Measurements from ENCODE around the gene RTN1. TPM values are rescaled to one million over a fixed set of nuclear protein-coding genes. Genes with fewer than 3 reads are reported as not detected.

RTN1 gene
- total RNA-seq, 2 experiments from 2014 or later = not detected

DNA sequence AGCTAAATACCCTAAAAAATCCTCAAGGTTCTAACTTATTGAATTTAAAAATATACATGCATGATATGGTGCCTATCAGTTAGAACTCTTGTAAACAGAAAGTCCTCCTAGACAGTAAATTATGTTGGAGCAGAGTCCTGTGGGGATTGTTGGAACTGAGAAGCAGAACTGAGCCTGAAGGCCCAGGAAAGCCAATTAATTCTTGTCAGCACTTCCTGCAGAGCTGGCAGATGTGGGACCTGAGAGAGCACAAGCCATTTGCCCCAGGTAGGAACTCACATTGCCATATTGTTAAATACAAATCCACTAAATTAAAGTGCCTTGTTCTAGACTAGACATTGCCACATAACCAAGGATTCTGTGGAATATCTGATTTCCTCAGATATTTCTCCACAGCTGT is 117.1 kb downstream of the RTN1 start:
- no peaks in the 10 kb centered on the region for H3K9me3 Mint-ChIP-seq (ENCODE audit: low read depth)
- H3K4me1 Mint-ChIP-seq = no peaks in the 10 kb centered on the region
- CTCF ChIA-PET = no interaction called here
- no peaks in the 10 kb centered on the region for H3K27me3 Mint-ChIP-seq
- H3K27ac Mint-ChIP-seq = no peak overlapping the region
- no peak for DNase-seq
- H3K36me3 Mint-ChIP-seq = no peaks in the 10 kb centered on the region
- no peak overlapping the region for H3K4me3 Mint-ChIP-seq
- no peak for ATAC-seq

DNA sequence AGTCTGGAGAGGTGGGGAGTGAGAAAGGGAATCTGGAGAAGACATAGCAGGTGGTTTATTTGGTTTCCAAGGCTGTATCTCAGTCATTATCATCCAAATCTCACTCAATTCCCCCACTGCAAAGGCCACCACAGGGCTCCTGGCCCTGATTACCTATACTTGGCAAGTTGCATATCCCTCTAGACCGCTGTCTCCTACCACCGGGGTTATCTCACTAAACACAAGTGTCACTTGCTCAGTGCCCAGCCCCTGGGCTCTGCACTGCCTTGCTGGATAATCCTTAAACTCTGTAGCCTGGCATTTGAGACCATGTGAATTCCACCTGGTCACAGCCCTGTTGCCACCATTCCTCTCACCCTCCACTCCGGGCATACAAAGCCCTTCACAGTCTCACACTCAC is 119.0 kb downstream of the RTN1 start:
- Mint-ChIP-seq H3K4me1 (no peaks in the 10 kb centered on the region), H3K27me3 (no peaks in the 10 kb centered on the region), H3K36me3 (no peaks in the 10 kb centered on the region), H3K9me3 (ENCODE audit: low read depth) (no peaks in the 10 kb centered on the region), H3K4me3 (no peak overlapping the region), H3K27ac (no peak overlapping the region)
- CTCF ChIA-PET = no interaction called here
- DNase-seq = no peak
- no peak for ATAC-seq

DNA sequence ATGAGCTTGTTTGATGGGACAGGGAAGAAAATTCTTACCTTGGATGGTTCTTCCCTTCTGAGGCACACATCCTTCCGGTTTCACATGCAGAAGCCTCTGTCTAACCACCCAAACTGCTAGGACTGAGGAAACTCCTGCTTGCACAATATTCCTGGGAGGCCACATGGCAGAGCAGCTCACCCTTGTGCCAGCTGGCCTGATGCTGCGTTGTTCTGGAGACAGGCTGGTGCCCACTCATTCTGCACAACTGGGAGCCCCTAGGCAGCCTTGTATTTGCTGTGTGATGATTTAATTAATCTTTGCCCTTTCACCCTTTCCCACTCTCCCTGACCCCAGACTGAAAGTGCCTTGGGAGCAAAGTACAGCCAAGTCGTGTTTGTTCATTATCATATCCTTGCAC is 130.8 kb downstream of the RTN1 start:
- no peak for ATAC-seq

DNA sequence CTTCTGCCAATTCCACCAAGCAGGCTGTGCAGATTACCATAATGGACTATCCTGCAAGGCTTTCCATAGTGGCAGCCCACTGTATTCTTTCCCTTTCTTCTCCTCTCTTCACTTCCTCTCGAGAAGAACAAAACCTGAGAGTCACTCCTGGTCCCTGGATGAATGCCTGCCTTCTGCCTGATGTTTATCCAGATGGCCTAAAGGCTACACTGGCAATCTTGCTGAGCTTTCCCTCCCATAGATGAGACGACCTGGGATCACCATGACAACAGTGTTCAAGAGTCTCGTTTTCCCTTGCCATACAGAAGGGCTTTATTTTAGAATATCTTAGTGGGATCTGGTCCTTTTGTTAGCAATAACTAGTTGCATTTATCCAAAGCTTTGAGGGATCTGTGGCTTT is 142.3 kb downstream of the RTN1 start:
- DNase-seq = no peak
- ATAC-seq = no peak
- peaks cover 2% of the 10 kb centered on the region for H3K9me3 Mint-ChIP-seq (ENCODE audit: low read depth)
- H3K27ac Mint-ChIP-seq = no peak overlapping the region
- no peaks in the 10 kb centered on the region for H3K4me1 Mint-ChIP-seq
- H3K4me3 Mint-ChIP-seq = no peak overlapping the region
- CTCF ChIA-PET = no interaction called here
- no peaks in the 10 kb centered on the region for H3K36me3 Mint-ChIP-seq
- H3K27me3 Mint-ChIP-seq = no peaks in the 10 kb centered on the region

More for the DNA sequence above, 130.8 kb downstream of the RTN1 start:
- no peaks in the 10 kb centered on the region for H3K9me3 Mint-ChIP-seq (ENCODE audit: low read depth)
- H3K4me1 Mint-ChIP-seq = no peaks in the 10 kb centered on the region
- H3K27ac Mint-ChIP-seq = no peak overlapping the region
- no peaks in the 10 kb centered on the region for H3K27me3 Mint-ChIP-seq
- DNase-seq = no peak
- CTCF ChIA-PET = no interaction called here
- H3K4me3 Mint-ChIP-seq = no peak overlapping the region
- no peaks in the 10 kb centered on the region for H3K36me3 Mint-ChIP-seq

DNA sequence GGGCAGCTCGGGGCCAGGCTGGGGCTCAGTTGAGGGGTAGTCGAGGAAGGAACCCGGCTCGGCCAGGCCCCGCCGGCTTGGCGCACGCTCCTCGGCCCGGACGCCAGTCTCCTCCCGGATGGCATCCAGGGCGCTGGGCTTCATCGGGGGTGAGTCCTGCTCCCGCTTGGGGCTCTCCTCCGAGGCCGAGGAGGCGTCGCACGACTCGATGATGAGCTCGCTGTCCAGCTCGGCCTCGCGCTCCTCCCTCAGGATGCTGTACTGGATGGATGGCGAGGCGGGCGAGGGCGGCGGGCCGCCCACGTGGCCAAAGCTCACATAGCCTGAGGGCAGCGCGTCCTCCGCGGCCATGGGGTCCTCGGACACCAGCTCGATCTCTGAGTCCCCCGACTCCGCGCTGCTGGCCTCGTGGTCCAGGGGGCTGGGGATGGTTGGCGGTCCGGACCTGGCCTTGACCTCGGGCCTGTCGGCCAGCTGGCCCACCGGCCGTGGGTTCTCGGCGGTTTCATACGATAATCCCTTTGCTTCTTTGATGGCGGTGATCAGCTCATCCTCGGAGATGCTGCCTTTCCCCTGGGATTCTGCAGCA is 143.4 kb downstream of the RTN1 start:
- Mint-ChIP-seq H3K36me3 (no peaks in the 10 kb centered on the region), H3K9me3 (ENCODE audit: low read depth) (peaks cover 2% of the 10 kb centered on the region), H3K4me1 (no peaks in the 10 kb centered on the region), H3K27ac (no peak overlapping the region), H3K27me3 (no peaks in the 10 kb centered on the region), H3K4me3 (no peak overlapping the region)
- ATAC-seq (no peak), DNase-seq (no peak)
- CTCF ChIA-PET = no interaction called here

DNA sequence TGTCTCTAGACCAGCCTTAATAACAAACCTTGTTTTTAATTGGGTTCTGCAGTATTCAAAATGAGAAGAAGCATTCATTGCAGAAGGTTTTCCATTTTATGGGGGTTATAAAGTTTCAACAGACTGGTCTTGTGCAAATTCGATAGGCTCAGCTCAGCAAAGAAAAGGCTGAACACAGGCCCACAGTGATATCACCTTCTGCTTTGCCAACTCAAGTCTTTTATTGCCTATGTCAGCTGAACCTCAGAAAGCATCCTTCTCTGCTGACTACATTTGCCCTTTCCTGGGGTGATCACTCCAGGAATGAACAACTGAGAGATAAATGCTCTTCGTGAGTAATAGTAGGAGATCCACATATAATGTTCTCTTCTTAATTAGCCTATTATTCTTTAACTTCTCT is 159.5 kb downstream of the RTN1 start:
- no peaks in the 10 kb centered on the region for H3K27me3 Mint-ChIP-seq
- H3K9me3 Mint-ChIP-seq (ENCODE audit: low read depth) = no peaks in the 10 kb centered on the region
- no peaks in the 10 kb centered on the region for H3K36me3 Mint-ChIP-seq
- CTCF ChIA-PET = no interaction called here
- H3K27ac Mint-ChIP-seq = no peak overlapping the region
- no peaks in the 10 kb centered on the region for H3K4me1 Mint-ChIP-seq
- no peak overlapping the region for H3K4me3 Mint-ChIP-seq
- no peak for DNase-seq
- no peak for ATAC-seq

DNA sequence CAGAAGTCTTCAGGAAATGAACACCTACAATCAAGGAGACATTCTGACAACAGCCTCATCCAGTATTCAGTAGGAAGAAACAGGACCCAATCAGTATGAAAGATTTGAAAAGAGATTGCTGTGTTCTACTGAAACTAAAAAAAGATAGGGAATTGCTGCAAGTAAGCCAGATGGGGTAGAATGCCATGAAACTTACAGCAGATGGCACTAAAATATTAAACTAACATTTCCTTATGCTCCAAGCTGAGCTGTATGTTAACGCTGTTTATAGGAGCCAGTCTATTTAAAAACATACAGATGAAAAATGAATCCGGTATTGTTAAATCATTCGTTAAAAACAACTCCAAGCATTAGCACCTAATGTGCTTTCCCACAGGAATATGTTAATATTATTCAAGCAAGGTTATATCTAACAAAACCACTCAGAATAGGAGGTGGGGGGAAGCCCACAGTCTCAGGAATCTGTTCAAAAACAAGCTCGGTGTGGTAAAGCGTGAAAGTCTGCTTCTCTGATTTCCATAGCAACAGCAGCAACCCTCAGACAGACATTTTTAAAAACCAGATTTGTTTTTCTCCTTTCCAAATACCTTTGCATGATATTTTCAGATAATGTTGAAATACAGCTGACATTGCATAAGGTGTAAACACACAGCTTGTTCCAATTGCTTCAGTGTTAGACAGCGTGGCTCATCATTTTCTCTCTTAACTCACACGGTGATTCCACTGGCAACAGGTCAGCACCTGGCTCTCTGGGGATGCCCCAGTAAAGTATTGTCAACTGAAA is 162.6 kb downstream of the RTN1 start:
- Mint-ChIP-seq H3K27ac (no peak overlapping the region), H3K4me1 (no peaks in the 10 kb centered on the region), H3K9me3 (ENCODE audit: low read depth) (no peaks in the 10 kb centered on the region)

DNA sequence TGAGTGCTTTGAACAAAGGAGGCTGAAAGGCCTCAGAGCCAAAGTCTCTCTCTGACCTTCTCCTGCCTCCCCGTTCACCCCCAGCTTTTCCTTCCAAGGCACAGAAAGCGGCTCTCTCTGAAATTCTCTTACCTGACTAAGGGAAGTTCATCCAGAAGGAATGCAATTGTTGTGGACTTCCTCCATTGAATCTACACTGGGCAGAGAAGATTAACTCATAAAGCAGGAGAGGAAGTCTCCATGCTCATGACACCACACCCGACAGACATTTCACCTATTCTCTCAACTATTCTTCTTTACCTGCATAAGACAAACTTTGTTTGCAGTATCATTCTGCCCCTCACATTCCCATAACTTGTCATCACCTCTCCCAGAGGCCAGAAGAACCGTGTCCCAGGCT is 164.7 kb downstream of the RTN1 start:
- ATAC-seq (no peak), DNase-seq (no peak)
- Mint-ChIP-seq H3K27ac (no peak overlapping the region), H3K36me3 (no peaks in the 10 kb centered on the region), H3K4me3 (no peak overlapping the region), H3K9me3 (ENCODE audit: low read depth) (no peaks in the 10 kb centered on the region), H3K27me3 (no peaks in the 10 kb centered on the region), H3K4me1 (no peaks in the 10 kb centered on the region)
- CTCF ChIA-PET = no interaction called here

More for the DNA sequence above, 162.6 kb downstream of the RTN1 start:
- ATAC-seq = no peak
- CTCF ChIA-PET = no interaction called here
- no peak overlapping the region for H3K4me3 Mint-ChIP-seq
- no peaks in the 10 kb centered on the region for H3K36me3 Mint-ChIP-seq
- H3K27me3 Mint-ChIP-seq = no peaks in the 10 kb centered on the region
- no peak for DNase-seq

DNA sequence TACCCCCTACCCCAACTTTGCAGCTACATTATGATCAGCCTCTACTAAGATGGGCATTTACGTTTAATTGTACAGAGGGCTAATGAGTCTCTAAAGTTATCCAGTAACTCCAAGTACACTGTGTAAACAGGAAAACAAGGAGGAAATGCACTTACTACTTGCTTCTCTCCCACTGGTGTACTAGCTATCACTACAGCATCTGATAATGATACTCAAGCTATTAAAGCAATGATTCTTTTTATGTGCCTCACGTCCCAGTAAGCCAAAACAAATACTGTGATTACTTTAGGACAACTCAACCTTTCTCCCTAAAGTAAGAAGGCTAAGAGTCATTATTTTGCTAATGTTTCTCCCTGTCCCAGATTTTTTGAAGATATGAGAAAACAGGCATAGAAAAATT is 165.3 kb downstream of the RTN1 start:
- H3K27ac Mint-ChIP-seq = no peak overlapping the region
- H3K9me3 Mint-ChIP-seq (ENCODE audit: low read depth) = no peaks in the 10 kb centered on the region
- CTCF ChIA-PET = no interaction called here
- no peak overlapping the region for H3K4me3 Mint-ChIP-seq
- no peaks in the 10 kb centered on the region for H3K4me1 Mint-ChIP-seq
- DNase-seq (no peak), ATAC-seq (no peak)
- H3K27me3 Mint-ChIP-seq = no peaks in the 10 kb centered on the region
- H3K36me3 Mint-ChIP-seq = no peaks in the 10 kb centered on the region

DNA sequence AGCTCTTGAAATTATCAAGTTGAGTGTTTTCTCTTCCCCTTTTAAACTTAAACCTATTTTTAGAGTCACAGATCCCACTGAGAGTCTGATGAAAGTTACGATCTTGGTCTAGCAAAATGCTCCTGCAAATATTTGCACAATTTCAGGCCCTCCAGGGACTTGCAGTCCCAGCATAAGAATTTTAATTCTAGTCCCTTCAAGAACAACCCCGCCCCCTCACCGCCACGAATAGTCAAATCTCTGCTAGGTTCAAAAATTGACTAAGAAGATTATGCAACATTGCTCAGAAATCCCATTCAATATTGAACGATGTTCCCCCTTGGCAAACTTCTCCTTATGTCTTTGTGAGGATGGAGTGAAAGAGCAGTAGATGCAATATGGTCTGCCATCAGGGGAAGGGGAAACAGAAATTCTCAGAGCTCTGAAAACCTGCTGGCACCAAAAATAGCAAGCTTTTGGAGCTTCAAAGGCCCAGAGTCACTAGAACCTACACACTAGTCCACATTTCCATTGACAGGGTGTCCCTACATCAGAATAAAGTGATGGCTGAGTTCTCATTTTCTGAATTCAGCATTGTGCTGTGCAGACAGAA is 166.4 kb downstream of the RTN1 start:
- Mint-ChIP-seq H3K36me3 (no peaks in the 10 kb centered on the region), H3K27me3 (no peaks in the 10 kb centered on the region), H3K27ac (no peak overlapping the region), H3K4me1 (no peaks in the 10 kb centered on the region), H3K4me3 (no peak overlapping the region), H3K9me3 (ENCODE audit: low read depth) (no peaks in the 10 kb centered on the region)
- no peak for DNase-seq
- ATAC-seq = no peak
- CTCF ChIA-PET = no interaction called here

DNA sequence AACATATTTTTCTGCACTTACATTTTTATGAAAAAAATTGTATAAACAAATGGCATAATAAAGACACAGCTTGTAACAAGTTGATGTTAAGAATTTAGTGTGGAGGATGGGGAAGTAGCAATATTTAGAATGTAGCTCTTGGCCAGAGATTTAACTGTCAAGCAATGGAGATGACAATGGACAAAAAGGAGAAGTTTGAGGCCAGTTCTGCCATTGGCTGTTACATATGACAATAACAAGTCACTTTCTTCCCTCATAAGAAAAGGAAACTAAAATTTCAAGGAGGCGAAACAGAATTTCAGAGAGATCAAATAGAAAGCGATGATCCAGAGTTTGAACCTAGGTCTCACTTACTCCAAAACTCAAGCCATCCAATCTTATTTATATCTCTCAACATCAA is 171.1 kb downstream of the RTN1 start:
- ATAC-seq = no peak
- DNase-seq = no peak
- H3K27me3 Mint-ChIP-seq = no peaks in the 10 kb centered on the region
- CTCF ChIA-PET = no interaction called here
- H3K9me3 Mint-ChIP-seq (ENCODE audit: low read depth) = no peaks in the 10 kb centered on the region
- no peaks in the 10 kb centered on the region for H3K36me3 Mint-ChIP-seq
- H3K27ac Mint-ChIP-seq = no peak overlapping the region
- H3K4me1 Mint-ChIP-seq = no peaks in the 10 kb centered on the region
- no peak overlapping the region for H3K4me3 Mint-ChIP-seq

DNA sequence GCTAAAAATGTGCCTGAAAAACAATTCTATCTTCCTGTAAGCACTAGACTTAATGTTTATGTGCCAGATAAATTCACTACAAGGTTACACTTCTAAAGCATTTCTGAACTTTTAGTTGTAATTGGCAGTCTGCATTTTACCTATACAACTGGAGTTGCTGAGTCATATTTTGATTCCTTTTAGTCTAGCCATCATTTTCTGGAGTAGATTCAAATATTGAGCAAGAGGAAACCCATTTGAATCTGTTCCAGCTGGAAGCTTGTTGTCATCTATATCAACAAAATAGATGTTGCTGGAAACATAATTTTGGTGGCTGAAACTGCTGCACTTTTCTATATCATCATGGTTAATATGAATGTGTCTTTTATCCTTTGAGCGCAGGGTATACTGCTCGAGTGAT is 171.8 kb downstream of the RTN1 start:
- Mint-ChIP-seq H3K4me1 (no peaks in the 10 kb centered on the region), H3K9me3 (ENCODE audit: low read depth) (no peaks in the 10 kb centered on the region), H3K36me3 (no peaks in the 10 kb centered on the region), H3K27ac (no peak overlapping the region), H3K4me3 (no peak overlapping the region), H3K27me3 (no peaks in the 10 kb centered on the region)
- ATAC-seq (no peak), DNase-seq (no peak)
- CTCF ChIA-PET = no interaction called here

DNA sequence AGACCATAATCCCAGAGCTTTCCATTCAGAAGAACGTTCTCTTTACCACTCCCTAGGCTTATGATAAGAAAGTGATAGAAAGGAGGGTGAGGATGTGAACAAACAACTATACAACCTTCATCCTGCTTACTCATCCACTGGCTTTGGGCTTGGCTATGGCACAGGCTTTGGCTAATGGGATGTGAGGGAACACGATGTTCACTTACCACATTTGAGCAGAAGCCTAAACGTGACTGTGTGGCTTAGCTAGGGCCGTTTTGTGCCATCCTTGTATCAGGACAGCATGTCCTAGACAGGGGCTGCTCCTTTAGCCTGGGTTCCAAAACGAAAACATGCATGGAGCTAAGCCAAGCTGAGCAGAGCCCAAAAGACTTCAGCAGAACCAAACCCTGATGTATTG is 175.4 kb downstream of the RTN1 start:
- peaks cover 5% of the 10 kb centered on the region for H3K27me3 Mint-ChIP-seq
- H3K9me3 Mint-ChIP-seq (ENCODE audit: low read depth) = no peaks in the 10 kb centered on the region
- no peak overlapping the region for H3K4me3 Mint-ChIP-seq
- ATAC-seq (no peak), DNase-seq (no peak)
- H3K4me1 Mint-ChIP-seq = no peaks in the 10 kb centered on the region
- H3K36me3 Mint-ChIP-seq = no peaks in the 10 kb centered on the region
- no peak overlapping the region for H3K27ac Mint-ChIP-seq
- CTCF ChIA-PET = no interaction called here

DNA sequence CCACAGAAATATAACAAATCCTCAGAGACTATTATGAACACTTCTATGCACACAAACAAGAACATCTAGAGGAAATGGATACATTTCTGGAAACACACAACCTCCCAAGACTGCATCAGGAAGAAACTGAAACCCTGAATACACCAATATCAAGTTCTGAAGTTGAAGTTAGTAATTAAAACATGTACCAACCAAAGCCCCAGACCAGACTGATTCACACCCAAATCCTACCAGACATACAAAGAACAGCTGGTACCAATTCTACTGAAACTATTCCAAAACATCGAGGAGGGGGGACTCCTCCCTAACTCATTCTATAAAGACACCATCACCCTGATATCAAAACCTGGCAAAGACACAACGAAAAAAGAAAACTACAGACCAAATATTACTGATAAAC is 179.3 kb downstream of the RTN1 start:
- no peaks in the 10 kb centered on the region for H3K9me3 Mint-ChIP-seq (ENCODE audit: low read depth)
- no peaks in the 10 kb centered on the region for H3K36me3 Mint-ChIP-seq
- H3K4me3 Mint-ChIP-seq = no peak overlapping the region
- H3K4me1 Mint-ChIP-seq = no peaks in the 10 kb centered on the region
- ATAC-seq (no peak), DNase-seq (no peak)
- peaks cover 8% of the 10 kb centered on the region for H3K27me3 Mint-ChIP-seq
- H3K27ac Mint-ChIP-seq = no peak overlapping the region
- CTCF ChIA-PET = no interaction called here

All from activated CD8-positive, alpha-beta memory T cell treated with anti-CD3 and anti-CD28 coated beads, Interleukin-2, amount 10 ng/mL, durations not matched to agents 7 days and 5 days (primary cell).